ENCODE data around the gene CEP41. TPM values are rescaled to one million over a fixed set of nuclear protein-coding genes. Genes with fewer than 3 reads are reported as not detected.

The CEP41 gene
- total RNA-seq, 2 donors from 2014 or later = 8.7 to 9.0 TPM

- Histone ChIP-seq H3K4me3 (no peak overlapping the region), H3K4me1 (ENCODE audit: control insufficient read depth in 1 of 2, low read depth in 2 of 2) (peaks cover 0 to 14% of the 10 kb centered on the region in 2 donors), H3K27me3 (replicated peaks; ENCODE audit: insufficient read depth) (no peaks in the 10 kb centered on the region), H3K27ac (no peak overlapping the region), H3K9me3 (no peaks in the 10 kb centered on the region), H3K36me3 (no peaks in the 10 kb centered on the region)
- DNase-seq (ENCODE audit: low spot score) (no peak), ATAC-seq (ENCODE audit: insufficient number of reproducible peaks, low FRiP score, low read depth) (no peak)
- TF ChIP-seq CTCF (IDR thresholded peaks at IDR 0.05) = no peak
Observed at GRCh38 chr7:130433301-130433700, 7.5 kb downstream of the CEP41 start.

- Histone ChIP-seq H3K27ac (no peak overlapping the region), H3K4me3 (no peak overlapping the region), H3K27me3 (replicated peaks; ENCODE audit: insufficient read depth) (no peaks in the 10 kb centered on the region), H3K36me3 (no peaks in the 10 kb centered on the region), H3K4me1 (ENCODE audit: control insufficient read depth in 1 of 2, low read depth in 2 of 2) (peaks cover 0 to 14% of the 10 kb centered on the region in 2 donors), H3K9me3 (no peaks in the 10 kb centered on the region)
- DNase-seq (ENCODE audit: low spot score) (no peak), ATAC-seq (ENCODE audit: insufficient number of reproducible peaks, low FRiP score, low read depth) (no peak)
- no peak for TF ChIP-seq CTCF (IDR thresholded peaks at IDR 0.05)
Observed at GRCh38 chr7:130432886-130433285, 7.9 kb downstream of the CEP41 start.

- no peak for DNase-seq (ENCODE audit: low spot score)
- H3K27ac ChIP-seq = no peak overlapping the region
- no peaks in the 10 kb centered on the region for H3K36me3 ChIP-seq
- no peaks in the 10 kb centered on the region for H3K27me3 ChIP-seq (replicated peaks; ENCODE audit: insufficient read depth)
- no peak for ATAC-seq (ENCODE audit: insufficient number of reproducible peaks, low FRiP score, low read depth)
- H3K4me3 ChIP-seq = peak overlapping the region; percentile 46
- H3K9me3 ChIP-seq = no peaks in the 10 kb centered on the region
- peaks cover 0 to 14% of the 10 kb centered on the region in 2 donors for H3K4me1 ChIP-seq (ENCODE audit: control insufficient read depth in 1 of 2, low read depth in 2 of 2)
- no peak for TF ChIP-seq CTCF (IDR thresholded peaks at IDR 0.05)
Observed at GRCh38 chr7:130430841-130431666, 9.8 kb downstream of the CEP41 start.

- DNase-seq (ENCODE audit: low spot score) (no peak), ATAC-seq (ENCODE audit: insufficient number of reproducible peaks, low FRiP score, low read depth) (no peak)
- no peak for TF ChIP-seq CTCF (IDR thresholded peaks at IDR 0.05)
- Histone ChIP-seq H3K36me3 (no peaks in the 10 kb centered on the region), H3K27ac (no peak overlapping the region), H3K27me3 (replicated peaks; ENCODE audit: insufficient read depth) (no peaks in the 10 kb centered on the region), H3K4me1 (ENCODE audit: control insufficient read depth in 1 of 2, low read depth in 2 of 2) (peaks cover 0 to 14% of the 10 kb centered on the region in 2 donors), H3K9me3 (no peaks in the 10 kb centered on the region), H3K4me3 (no peak overlapping the region)
Observed at GRCh38 chr7:130430115-130430514, 10.7 kb downstream of the CEP41 start.

- DNase-seq (ENCODE audit: low spot score) (no peak), ATAC-seq (ENCODE audit: insufficient number of reproducible peaks, low FRiP score, low read depth) (no peak)
- H3K4me3 ChIP-seq = no peak overlapping the region
- H3K36me3 ChIP-seq = no peaks in the 10 kb centered on the region
- H3K4me1 ChIP-seq (ENCODE audit: control insufficient read depth in 1 of 2, low read depth in 2 of 2) = peaks cover 0 to 14% of the 10 kb centered on the region in 2 donors
- no peak overlapping the region for H3K27ac ChIP-seq
- no peaks in the 10 kb centered on the region for H3K9me3 ChIP-seq
- no peak for TF ChIP-seq CTCF (IDR thresholded peaks at IDR 0.05)
- no peaks in the 10 kb centered on the region for H3K27me3 ChIP-seq (replicated peaks; ENCODE audit: insufficient read depth)
Observed at GRCh38 chr7:130429019-130429418, 11.8 kb downstream of the CEP41 start.

All from thoracic aorta (tissue), 2 donors.